Memory B cell (primary cell): Measurements from ENCODE around the gene GNAZ.

Source experiments
- ATAC-seq: fragments of 150-1000 bp; cut with Tn5 transposase; 2 replicates; pipeline ENCODE4 v1.10.0; 2021; ENCODE audit warnings: low read depth, mild to moderate bottlenecking, moderate library complexity
- DNase-seq, 2 donors: peaks; one replicate each; pipeline ENCODE4 v3.0.0; 2022; ENCODE audit warnings: low spot score in 2 of 2
- H3K27ac Mint-ChIP-seq: one replicate; pipeline ENCODE4 v1.8.0; 2022; ENCODE audit warnings: mild to moderate bottlenecking, moderate library complexity, mixed read lengths
- H3K27me3 Mint-ChIP-seq: one replicate; pipeline ENCODE4 v1.8.0; 2022; ENCODE audit warnings: mixed read lengths
- H3K36me3 Mint-ChIP-seq: one replicate; pipeline ENCODE4 v1.8.0; 2022; ENCODE audit warnings: mild to moderate bottlenecking, mixed read lengths
- H3K4me1 Mint-ChIP-seq: one replicate; pipeline ENCODE4 v1.8.0; 2022; ENCODE audit warnings: mixed read lengths
- H3K4me3 Mint-ChIP-seq: one replicate; pipeline ENCODE4 v1.8.0; 2022; ENCODE audit warnings: mild to moderate bottlenecking, moderate library complexity, mixed read lengths
- H3K9me3 Mint-ChIP-seq: one replicate; pipeline ENCODE4 v1.8.0; 2022; ENCODE audit warnings: mixed read lengths

The GNAZ gene

GRCh38 chr22:23084453-23085350 lies 14.4 kb downstream of the GNAZ start:
- Mint-ChIP-seq H3K4me3 (no peak overlapping the region), H3K36me3 (no peaks in the 10 kb centered on the region), H3K27me3 (peaks cover 4% of the 10 kb centered on the region), H3K9me3 (no peaks in the 10 kb centered on the region), H3K27ac (no peak overlapping the region), H3K4me1 (peaks cover 12% of the 10 kb centered on the region)
- no peak for ATAC-seq
- DNase-seq, result no peak

GRCh38 chr22:23085351-23085671 lies 15.0 kb downstream of the GNAZ start:
- Mint-ChIP-seq H3K4me3 (no peak overlapping the region), H3K36me3 (no peaks in the 10 kb centered on the region), H3K9me3 (no peaks in the 10 kb centered on the region), H3K27me3 (peaks cover 4% of the 10 kb centered on the region), H3K4me1 (peaks cover 12% of the 10 kb centered on the region), H3K27ac (no peak overlapping the region)
- no peak for ATAC-seq
- DNase-seq, result no peak

GRCh38 chr22:23085785-23086184 lies 15.5 kb downstream of the GNAZ start:
- H3K4me1 Mint-ChIP-seq, result peaks cover 12% of the 10 kb centered on the region
- no peaks in the 10 kb centered on the region for H3K36me3 Mint-ChIP-seq
- ATAC-seq, result no peak
- H3K4me3 Mint-ChIP-seq, result no peak overlapping the region
- no peak overlapping the region for H3K27ac Mint-ChIP-seq
- H3K9me3 Mint-ChIP-seq, result no peaks in the 10 kb centered on the region
- peaks cover 4% of the 10 kb centered on the region for H3K27me3 Mint-ChIP-seq
- DNase-seq, result no peak

GRCh38 chr22:23086263-23086662 lies 15.9 kb downstream of the GNAZ start:
- H3K27ac Mint-ChIP-seq, result no peak overlapping the region
- peaks cover 4% of the 10 kb centered on the region for H3K27me3 Mint-ChIP-seq
- no peaks in the 10 kb centered on the region for H3K36me3 Mint-ChIP-seq
- H3K4me3 Mint-ChIP-seq, result no peak overlapping the region
- H3K4me1 Mint-ChIP-seq, result peaks cover 12% of the 10 kb centered on the region
- ATAC-seq (no peak), DNase-seq (no peak)
- no peaks in the 10 kb centered on the region for H3K9me3 Mint-ChIP-seq

GRCh38 chr22:23086787-23087186 lies 16.5 kb downstream of the GNAZ start:
- H3K27ac Mint-ChIP-seq, result no peak overlapping the region

GRCh38 chr22:23088199-23088604 lies 17.9 kb downstream of the GNAZ start:
- no peak overlapping the region for H3K27ac Mint-ChIP-seq

More at GRCh38 chr22:23086787-23087186, 16.5 kb downstream of the GNAZ start:
- DNase-seq (no peak), ATAC-seq (no peak)
- Mint-ChIP-seq H3K4me3 (no peak overlapping the region), H3K36me3 (no peaks in the 10 kb centered on the region), H3K27me3 (peaks cover 4% of the 10 kb centered on the region), H3K4me1 (peaks cover 12% of the 10 kb centered on the region), H3K9me3 (no peaks in the 10 kb centered on the region)

GRCh38 chr22:23089010-23089409 lies 18.7 kb downstream of the GNAZ start:
- Mint-ChIP-seq H3K27ac (no peak overlapping the region), H3K27me3 (no peaks in the 10 kb centered on the region), H3K4me3 (no peak overlapping the region), H3K36me3 (no peaks in the 10 kb centered on the region), H3K9me3 (no peaks in the 10 kb centered on the region), H3K4me1 (peaks cover 8% of the 10 kb centered on the region)
- no peak for ATAC-seq
- no peak for DNase-seq

More at GRCh38 chr22:23088199-23088604, 17.9 kb downstream of the GNAZ start:
- Mint-ChIP-seq H3K4me1 (peaks cover 8% of the 10 kb centered on the region), H3K4me3 (no peak overlapping the region), H3K27me3 (no peaks in the 10 kb centered on the region), H3K36me3 (no peaks in the 10 kb centered on the region), H3K9me3 (no peaks in the 10 kb centered on the region)
- DNase-seq (no peak), ATAC-seq (no peak)

GRCh38 chr22:23089633-23090456 lies 19.5 kb downstream of the GNAZ start:
- peaks cover 8% of the 10 kb centered on the region for H3K4me1 Mint-ChIP-seq
- H3K27ac Mint-ChIP-seq, result no peak overlapping the region
- H3K9me3 Mint-ChIP-seq, result no peaks in the 10 kb centered on the region
- ATAC-seq (no peak), DNase-seq (no peak)
- no peak overlapping the region for H3K4me3 Mint-ChIP-seq
- no peaks in the 10 kb centered on the region for H3K36me3 Mint-ChIP-seq
- H3K27me3 Mint-ChIP-seq, result no peaks in the 10 kb centered on the region

- Mint-ChIP-seq H3K36me3 (no peaks in the 10 kb centered on the region), H3K27me3 (no peaks in the 10 kb centered on the region), H3K9me3 (no peaks in the 10 kb centered on the region), H3K27ac (no peak overlapping the region), H3K4me3 (no peak overlapping the region), H3K4me1 (peaks cover 8% of the 10 kb centered on the region)
- ATAC-seq (no peak), DNase-seq (no peak)
These were observed 20.1 kb downstream of the GNAZ start for GRCh38 chr22:23090457-23090835.

- Mint-ChIP-seq H3K9me3 (no peaks in the 10 kb centered on the region), H3K4me3 (no peak overlapping the region), H3K27me3 (no peaks in the 10 kb centered on the region), H3K36me3 (no peaks in the 10 kb centered on the region), H3K4me1 (peaks cover 5% of the 10 kb centered on the region), H3K27ac (no peak overlapping the region)
- DNase-seq (no peak), ATAC-seq (no peak)
These were observed 21.4 kb downstream of the GNAZ start for GRCh38 chr22:23091760-23092159.

- ATAC-seq (no peak), DNase-seq (no peak)
- H3K27me3 Mint-ChIP-seq, result no peaks in the 10 kb centered on the region
- no peaks in the 10 kb centered on the region for H3K36me3 Mint-ChIP-seq
- peaks cover 3% of the 10 kb centered on the region for H3K4me1 Mint-ChIP-seq
- no peaks in the 10 kb centered on the region for H3K9me3 Mint-ChIP-seq
- H3K27ac Mint-ChIP-seq, result no peak overlapping the region
- H3K4me3 Mint-ChIP-seq, result no peak overlapping the region
These were observed 22.1 kb downstream of the GNAZ start for GRCh38 chr22:23092217-23092955.

- no peak overlapping the region for H3K4me3 Mint-ChIP-seq
- DNase-seq (no peak), ATAC-seq (no peak)
- H3K4me1 Mint-ChIP-seq, result no peaks in the 10 kb centered on the region
- no peak overlapping the region for H3K27ac Mint-ChIP-seq
- no peaks in the 10 kb centered on the region for H3K36me3 Mint-ChIP-seq
- H3K27me3 Mint-ChIP-seq, result no peaks in the 10 kb centered on the region
- H3K9me3 Mint-ChIP-seq, result no peaks in the 10 kb centered on the region
These were observed 22.9 kb downstream of the GNAZ start for GRCh38 chr22:23093051-23093788.

GRCh38 chr22:23094260-23094659 lies 23.9 kb downstream of the GNAZ start:
- ATAC-seq (no peak), DNase-seq (no peak)
- H3K27ac Mint-ChIP-seq, result no peak overlapping the region
- no peaks in the 10 kb centered on the region for H3K4me1 Mint-ChIP-seq
- no peak overlapping the region for H3K4me3 Mint-ChIP-seq
- H3K9me3 Mint-ChIP-seq, result no peaks in the 10 kb centered on the region
- H3K27me3 Mint-ChIP-seq, result no peaks in the 10 kb centered on the region
- H3K36me3 Mint-ChIP-seq, result no peaks in the 10 kb centered on the region
